ENCODE data around the gene C7orf25.

The C7orf25 gene

GRCh38 chr7:42915356-42915755, 3.5 kb upstream of the C7orf25 start:
- no peak for DNase-seq (ENCODE audit: extremely low read depth, insufficient read length)
- no peaks in the 10 kb centered on the region for H3K27me3 ChIP-seq (replicated peaks; ENCODE audit: control insufficient read depth, insufficient read depth, low read length)
- H3K36me3 ChIP-seq (ENCODE audit: control insufficient read depth, insufficient read depth, low read length) = peaks cover 5% of the 10 kb centered on the region
- H3K4me3 ChIP-seq (replicated peaks; ENCODE audit: low read depth, low read length) = no peak overlapping the region
- no peak for TF ChIP-seq CTCF (IDR thresholded peaks at IDR 0.05; ENCODE audit: insufficient read depth, low read length, poor library complexity, severe bottlenecking)

- no peaks in the 10 kb centered on the region for H3K27me3 ChIP-seq (replicated peaks; ENCODE audit: control insufficient read depth, insufficient read depth, low read length)
- no peak for DNase-seq (ENCODE audit: extremely low read depth, insufficient read length)
- peaks cover 5% of the 10 kb centered on the region for H3K36me3 ChIP-seq (ENCODE audit: control insufficient read depth, insufficient read depth, low read length)
- H3K4me3 ChIP-seq (replicated peaks; ENCODE audit: low read depth, low read length) = no peak overlapping the region
- no peak for TF ChIP-seq CTCF (IDR thresholded peaks at IDR 0.05; ENCODE audit: insufficient read depth, low read length, poor library complexity, severe bottlenecking)
Observed at GRCh38 chr7:42914421-42915045, 2.7 kb upstream of the C7orf25 start.

- TF ChIP-seq CTCF (IDR thresholded peaks at IDR 0.05; ENCODE audit: insufficient read depth, low read length, poor library complexity, severe bottlenecking) = no peak
- no peak for DNase-seq (ENCODE audit: extremely low read depth, insufficient read length)
- Histone ChIP-seq H3K36me3 (ENCODE audit: control insufficient read depth, insufficient read depth, low read length) (peaks cover 5% of the 10 kb centered on the region), H3K27me3 (replicated peaks; ENCODE audit: control insufficient read depth, insufficient read depth, low read length) (no peaks in the 10 kb centered on the region), H3K4me3 (replicated peaks; ENCODE audit: low read depth, low read length) (no peak overlapping the region)
Observed at GRCh38 chr7:42914009-42914408, 2.1 kb upstream of the C7orf25 start.

- Histone ChIP-seq H3K4me3 (replicated peaks; ENCODE audit: low read depth, low read length) (no peak overlapping the region), H3K36me3 (ENCODE audit: control insufficient read depth, insufficient read depth, low read length) (peaks cover 5% of the 10 kb centered on the region), H3K27me3 (replicated peaks; ENCODE audit: control insufficient read depth, insufficient read depth, low read length) (no peaks in the 10 kb centered on the region)
- no peak for TF ChIP-seq CTCF (IDR thresholded peaks at IDR 0.05; ENCODE audit: insufficient read depth, low read length, poor library complexity, severe bottlenecking)
- DNase-seq (ENCODE audit: extremely low read depth, insufficient read length) = no peak
Observed at GRCh38 chr7:42913591-42913990, 1.7 kb upstream of the C7orf25 start.

- TF ChIP-seq CTCF (IDR thresholded peaks at IDR 0.05; ENCODE audit: insufficient read depth, low read length, poor library complexity, severe bottlenecking) = no peak
- peaks cover 1% of the 10 kb centered on the region; the same call in 1 of the 2 replicates for H3K36me3 ChIP-seq (ENCODE audit: control insufficient read depth, insufficient read depth, low read length)
- DNase-seq (ENCODE audit: extremely low read depth, insufficient read length) = no peak
- no peaks in the 10 kb centered on the region for H3K27me3 ChIP-seq (replicated peaks; ENCODE audit: control insufficient read depth, insufficient read depth, low read length)
- no peak overlapping the region for H3K4me3 ChIP-seq (replicated peaks; ENCODE audit: low read depth, low read length)
Observed at GRCh38 chr7:42910306-42910705, 1.6 kb downstream of the C7orf25 start.

GRCh38 chr7:42907316-42907715, 4.6 kb downstream of the C7orf25 start:
- TF ChIP-seq CTCF (IDR thresholded peaks at IDR 0.05; ENCODE audit: insufficient read depth, low read length, poor library complexity, severe bottlenecking) = no peak
- no peak for DNase-seq (ENCODE audit: extremely low read depth, insufficient read length)
- Histone ChIP-seq H3K27me3 (replicated peaks; ENCODE audit: control insufficient read depth, insufficient read depth, low read length) (no peaks in the 10 kb centered on the region), H3K36me3 (ENCODE audit: control insufficient read depth, insufficient read depth, low read length) (no peaks in the 10 kb centered on the region), H3K4me3 (replicated peaks; ENCODE audit: low read depth, low read length) (no peak overlapping the region)
